ENCODE data around the gene PEMT. TPM values are rescaled to one million over a fixed set of nuclear protein-coding genes. Genes with fewer than 3 reads are reported as not detected.

The PEMT gene
- total and polyA plus RNA-seq, 2 experiments from 2014 or later: 54.8 to 55.2 TPM

DNA sequence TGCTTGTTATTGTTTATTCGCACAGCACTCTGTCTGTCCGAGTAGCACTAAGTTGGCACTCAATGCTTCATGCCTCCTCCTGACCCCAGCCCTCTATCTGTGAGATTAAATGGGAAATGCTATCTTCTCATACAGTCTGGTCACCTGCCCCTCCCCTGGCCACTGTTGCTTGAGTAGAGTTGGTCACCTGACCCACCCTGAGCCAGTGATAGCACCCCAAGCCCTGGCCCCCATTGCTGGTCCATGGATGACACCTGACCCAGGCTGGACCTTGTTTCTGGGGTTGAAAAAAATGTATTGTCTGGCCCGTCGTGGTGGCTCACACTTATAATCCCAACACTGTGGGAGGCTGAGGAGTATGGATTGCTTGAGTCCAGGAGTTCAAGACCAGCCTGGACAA, 8.5 kb upstream of the PEMT start:
- Mint-ChIP-seq H3K4me1 (peaks cover 10% of the 10 kb centered on the region), H3K4me3 (no peak overlapping the region), H3K36me3 (ENCODE audit: low read depth) (no peaks in the 10 kb centered on the region), H3K27ac (no peak overlapping the region), H3K9me3 (no peaks in the 10 kb centered on the region), H3K27me3 (ENCODE audit: insufficient read depth, low read depth, poor library complexity) (peaks cover 7% of the 10 kb centered on the region)
- no peak overlapping the region for H3K4me2 ChIP-seq
- H3K9me2 ChIP-seq (ENCODE audit: insufficient read depth): no peaks in the 10 kb centered on the region
- no peak overlapping the region for H2AFZ ChIP-seq
- H3K36me3 ChIP-seq (ENCODE audit: insufficient read depth): no peaks in the 10 kb centered on the region
- no peaks in the 10 kb centered on the region for H4K20me1 ChIP-seq (replicated peaks; ENCODE audit: insufficient read depth)
- no peak for TF ChIP-seq EZH2 (IDR thresholded peaks at IDR 0.05; ENCODE audit: low read depth, unreplicated experiment)
- TF ChIP-seq ZNF331 (CRISPR knock-in tag; IDR thresholded peaks at IDR 0.05; ENCODE audit: low read depth): no peak
- no peak for TF ChIP-seq CREB1 (CRISPR knock-in tag; IDR thresholded peaks at IDR 0.05; ENCODE audit: low read depth)
- no peaks in the 10 kb centered on the region for H3K27me3 ChIP-seq (ENCODE audit: insufficient read depth)
- H3F3A ChIP-seq (replicated peaks; ENCODE audit: low read depth): no peaks in the 10 kb centered on the region
- no peaks in the 10 kb centered on the region for H3K79me2 ChIP-seq (replicated peaks; ENCODE audit: insufficient read depth)
- no peak overlapping the region for H3K4me3 ChIP-seq
- H3K4me1 ChIP-seq (ENCODE audit: insufficient read depth): no peaks in the 10 kb centered on the region
- ATAC-seq: no peak
- no peak overlapping the region for H3K27ac ChIP-seq (ENCODE audit: low read depth)
- no peak for DNase-seq (ENCODE audit: low spot score)

- Histone ChIP-seq H3K9me2 (ENCODE audit: insufficient read depth) (no peaks in the 10 kb centered on the region), H3K27ac (ENCODE audit: low read depth) (no peak overlapping the region), H3K4me1 (ENCODE audit: insufficient read depth) (peaks cover under 1% of the 10 kb centered on the region; the same call in 1 of the 2 replicates), H3K4me3 (no peak overlapping the region), H2AFZ (no peak overlapping the region), H3F3A (replicated peaks; ENCODE audit: low read depth) (no peaks in the 10 kb centered on the region), H3K27me3 (ENCODE audit: insufficient read depth) (no peaks in the 10 kb centered on the region), H3K79me2 (replicated peaks; ENCODE audit: insufficient read depth) (no peaks in the 10 kb centered on the region), H4K20me1 (replicated peaks; ENCODE audit: insufficient read depth) (no peaks in the 10 kb centered on the region), H3K4me2 (no peak overlapping the region), H3K36me3 (ENCODE audit: insufficient read depth) (no peaks in the 10 kb centered on the region)
- Mint-ChIP-seq H3K27me3 (ENCODE audit: insufficient read depth, low read depth, poor library complexity) (peaks cover 5% of the 10 kb centered on the region), H3K27ac (no peak overlapping the region), H3K9me3 (no peaks in the 10 kb centered on the region), H3K36me3 (ENCODE audit: low read depth) (no peaks in the 10 kb centered on the region), H3K4me1 (peaks cover 4% of the 10 kb centered on the region), H3K4me3 (no peak overlapping the region)
- ATAC-seq (no peak), DNase-seq (ENCODE audit: low spot score) (no peak)
- TF ChIP-seq ZNF114 (CRISPR knock-in tag; IDR thresholded peaks at IDR 0.05) (no peak), CREB1 (CRISPR knock-in tag; IDR thresholded peaks at IDR 0.05; ENCODE audit: low read depth) (no peak), JUNB (IDR thresholded peaks at IDR 0.05; ENCODE audit: unreplicated experiment) (no peak), CTCF (conservative IDR thresholded peaks at IDR 0.05; ENCODE audit: low read depth in 2 of 2) (no peak), NANOG (IDR thresholded peaks at IDR 0.05; ENCODE audit: borderline replicate concordance) (no peak), REST (IDR thresholded peaks at IDR 0.05; ENCODE audit: unreplicated experiment) (no peak), EZH2phosphoT487 (IDR thresholded peaks at IDR 0.05; ENCODE audit: unreplicated experiment) (no peak), ETS1 (IDR thresholded peaks at IDR 0.05) (no peak), POLR2AphosphoS5 (IDR thresholded peaks at IDR 0.05; ENCODE audit: low read depth) (no peak), STAT1 (IDR thresholded peaks at IDR 0.05; ENCODE audit: unreplicated experiment) (no peak)
Observed at GRCh38 chr17:17598003-17598402, 6.5 kb upstream of the PEMT start.
